ENCODE measurements around the gene AFDN. TPM values are rescaled to one million over a fixed set of nuclear protein-coding genes. Genes with fewer than 3 reads are reported as not detected.
A peak's percentile ranks its signal among the peaks of the same experiment; 100 is the strongest.

The AFDN gene
- total RNA-seq, 3 donors from 2014 or later (not counting 1 experiment from before 2014, with no cell fraction given), result 6.3 to 9.3 (median 7.9) TPM

- Histone ChIP-seq H3K36me3 (ENCODE audit: control insufficient read depth, insufficient read depth, low read length) (no peaks in the 10 kb centered on the region), H3K27ac (ENCODE audit: low read length) (no peak overlapping the region), H3K9me3 (ENCODE audit: control insufficient read depth, insufficient read depth, low read length) (no peaks in the 10 kb centered on the region), H3K4me3 (ENCODE audit: low read length) (no peak overlapping the region), H3K27me3 (ENCODE audit: control insufficient read depth, insufficient read depth, low read length) (no peaks in the 10 kb centered on the region), H3K4me1 (ENCODE audit: control insufficient read depth, insufficient read depth, low read length) (no peaks in the 10 kb centered on the region)
- Mint-ChIP-seq H3K36me3 (no peaks in the 10 kb centered on the region), H3K4me3 (no peak overlapping the region), H3K9me3 (no peaks in the 10 kb centered on the region), H3K27ac (no peak overlapping the region), H3K4me1 (no peaks in the 10 kb centered on the region), H3K27me3 (ENCODE audit: low read depth in 2 of 2) (peaks cover 0 to 2% of the 10 kb centered on the region in 2 donors)
- 93% methylated on average over 14 of the region's 14 CpGs for WGBS (ENCODE audit: insufficient coverage)
- TF ChIP-seq, protein P1, sequence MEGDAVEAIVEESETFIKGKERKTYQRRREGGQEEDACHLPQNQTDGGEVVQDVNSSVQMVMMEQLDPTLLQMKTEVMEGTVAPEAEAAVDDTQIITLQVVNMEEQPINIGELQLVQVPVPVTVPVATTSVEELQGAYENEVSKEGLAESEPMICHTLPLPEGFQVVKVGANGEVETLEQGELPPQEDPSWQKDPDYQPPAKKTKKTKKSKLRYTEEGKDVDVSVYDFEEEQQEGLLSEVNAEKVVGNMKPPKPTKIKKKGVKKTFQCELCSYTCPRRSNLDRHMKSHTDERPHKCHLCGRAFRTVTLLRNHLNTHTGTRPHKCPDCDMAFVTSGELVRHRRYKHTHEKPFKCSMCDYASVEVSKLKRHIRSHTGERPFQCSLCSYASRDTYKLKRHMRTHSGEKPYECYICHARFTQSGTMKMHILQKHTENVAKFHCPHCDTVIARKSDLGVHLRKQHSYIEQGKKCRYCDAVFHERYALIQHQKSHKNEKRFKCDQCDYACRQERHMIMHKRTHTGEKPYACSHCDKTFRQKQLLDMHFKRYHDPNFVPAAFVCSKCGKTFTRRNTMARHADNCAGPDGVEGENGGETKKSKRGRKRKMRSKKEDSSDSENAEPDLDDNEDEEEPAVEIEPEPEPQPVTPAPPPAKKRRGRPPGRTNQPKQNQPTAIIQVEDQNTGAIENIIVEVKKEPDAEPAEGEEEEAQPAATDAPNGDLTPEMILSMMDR (IDR thresholded peaks at IDR 0.05), result no peak
- DNase-seq (no peak), ATAC-seq (peak in 1 of 3 donors; percentile 41)
- intact Hi-C loops (cut with micrococcal nuclease), result no loop called here
Measured at GRCh38 chr6:167918548-167919278, 92.0 kb downstream of the AFDN start.

DNA sequence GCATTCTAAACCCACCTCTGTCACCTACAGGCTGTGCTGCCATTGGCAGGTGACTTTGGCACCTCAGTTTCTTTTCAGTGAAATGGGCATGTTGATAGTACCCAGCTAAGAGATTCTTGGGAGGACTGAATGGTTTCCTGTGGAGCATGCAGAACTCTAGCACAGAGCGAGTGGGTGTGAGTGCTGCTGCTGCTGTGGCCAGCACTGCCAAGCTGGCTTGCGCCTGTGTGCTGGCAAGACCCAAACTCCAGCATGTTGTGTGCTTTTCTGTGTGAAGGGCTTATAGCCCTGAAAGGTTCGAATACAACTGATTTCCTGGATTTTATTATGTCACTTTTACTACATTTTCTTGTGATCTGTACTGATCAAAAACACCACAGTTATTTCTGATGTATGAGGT is 92.6 kb downstream of the AFDN start:
- Histone ChIP-seq H3K9me3 (ENCODE audit: control insufficient read depth, insufficient read depth, low read length) (no peaks in the 10 kb centered on the region), H3K4me3 (ENCODE audit: low read length) (no peak overlapping the region), H3K27me3 (ENCODE audit: control insufficient read depth, insufficient read depth, low read length) (no peaks in the 10 kb centered on the region), H3K27ac (ENCODE audit: low read length) (no peak overlapping the region), H3K4me1 (ENCODE audit: control insufficient read depth, insufficient read depth, low read length) (no peaks in the 10 kb centered on the region), H3K36me3 (ENCODE audit: control insufficient read depth, insufficient read depth, low read length) (no peaks in the 10 kb centered on the region)
- intact Hi-C loops (cut with micrococcal nuclease), result no loop called here
- Mint-ChIP-seq H3K9me3 (no peaks in the 10 kb centered on the region), H3K4me3 (no peak overlapping the region), H3K27me3 (ENCODE audit: low read depth in 2 of 2) (peaks cover 0 to 2% of the 10 kb centered on the region in 2 donors), H3K36me3 (no peaks in the 10 kb centered on the region), H3K4me1 (no peaks in the 10 kb centered on the region), H3K27ac (no peak overlapping the region)
- no peak for ATAC-seq
- DNase-seq, result no peak
- 91% methylated on average over 2 of the region's 3 CpGs for WGBS (ENCODE audit: insufficient coverage)
- TF ChIP-seq, protein P1 (IDR thresholded peaks at IDR 0.05), result no peak

- no peaks in the 10 kb centered on the region for H3K4me1 Mint-ChIP-seq
- H3K4me3 Mint-ChIP-seq, result no peak overlapping the region
- no peaks in the 10 kb centered on the region for H3K4me1 ChIP-seq (ENCODE audit: control insufficient read depth, insufficient read depth, low read length)
- WGBS (ENCODE audit: insufficient coverage), result 92% methylated on average over 8 of the region's 8 CpGs
- DNase-seq (no peak), ATAC-seq (no peak)
- intact Hi-C loops (cut with micrococcal nuclease), result no loop called here
- no peaks in the 10 kb centered on the region for H3K9me3 ChIP-seq (ENCODE audit: control insufficient read depth, insufficient read depth, low read length)
- no peak overlapping the region for H3K4me3 ChIP-seq (ENCODE audit: low read length)
- no peak overlapping the region for H3K27ac Mint-ChIP-seq
- H3K36me3 Mint-ChIP-seq, result no peaks in the 10 kb centered on the region
- TF ChIP-seq, protein P1 (IDR thresholded peaks at IDR 0.05), result no peak
- H3K27me3 Mint-ChIP-seq (ENCODE audit: low read depth in 2 of 2), result no peaks in the 10 kb centered on the region
- H3K27me3 ChIP-seq (ENCODE audit: control insufficient read depth, insufficient read depth, low read length), result no peaks in the 10 kb centered on the region
- H3K9me3 Mint-ChIP-seq, result no peaks in the 10 kb centered on the region
- H3K36me3 ChIP-seq (ENCODE audit: control insufficient read depth, insufficient read depth, low read length), result no peaks in the 10 kb centered on the region
- H3K27ac ChIP-seq (ENCODE audit: low read length), result no peak overlapping the region
Measured at GRCh38 chr6:167920165-167920564, 93.5 kb downstream of the AFDN start.

DNA sequence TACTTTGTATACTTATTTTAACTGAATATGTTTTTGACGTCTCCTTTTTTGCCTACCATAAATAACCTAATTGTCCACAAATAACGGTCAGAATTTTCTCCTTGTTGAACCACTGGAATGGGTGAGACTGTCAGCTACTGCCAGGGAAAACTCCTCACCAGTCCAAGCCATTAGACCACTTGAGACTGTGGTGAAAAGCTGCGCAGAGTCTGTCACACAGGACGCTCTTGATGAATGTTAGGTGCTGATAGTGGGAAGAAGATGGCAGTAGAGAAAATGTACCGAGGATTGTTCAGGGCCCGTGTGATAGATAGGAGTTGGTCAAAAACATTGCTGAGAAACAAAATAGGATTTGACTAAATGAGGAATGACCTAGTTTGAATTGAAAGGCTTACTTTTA is 95.1 kb downstream of the AFDN start:
- Mint-ChIP-seq H3K4me3 (no peak overlapping the region), H3K4me1 (no peaks in the 10 kb centered on the region), H3K36me3 (no peaks in the 10 kb centered on the region), H3K27ac (no peak overlapping the region), H3K9me3 (no peaks in the 10 kb centered on the region), H3K27me3 (ENCODE audit: low read depth in 2 of 2) (no peaks in the 10 kb centered on the region)
- Histone ChIP-seq H3K27ac (ENCODE audit: low read length) (no peak overlapping the region), H3K36me3 (ENCODE audit: control insufficient read depth, insufficient read depth, low read length) (no peaks in the 10 kb centered on the region), H3K9me3 (ENCODE audit: control insufficient read depth, insufficient read depth, low read length) (no peaks in the 10 kb centered on the region), H3K4me3 (ENCODE audit: low read length) (no peak overlapping the region), H3K27me3 (ENCODE audit: control insufficient read depth, insufficient read depth, low read length) (no peaks in the 10 kb centered on the region), H3K4me1 (ENCODE audit: control insufficient read depth, insufficient read depth, low read length) (no peaks in the 10 kb centered on the region)
- TF ChIP-seq, protein P1 (IDR thresholded peaks at IDR 0.05), result no peak
- ATAC-seq (no peak), DNase-seq (no peak)
- intact Hi-C loops (cut with micrococcal nuclease), result no loop called here
- 90% methylated on average over 5 of the region's 6 CpGs for WGBS (ENCODE audit: insufficient coverage)

All from natural killer cell (primary cell).